Endothelial cell of umbilical vein (primary cell): Measurements from ENCODE around the gene GNAQ. TPM values are rescaled to one million over a fixed set of nuclear protein-coding genes. Genes with fewer than 3 reads are reported as not detected.
A peak's percentile ranks its signal among the peaks of the same experiment; 100 is the strongest.

Experiments
- BruUV-seq: library from RNA; stranded (reverse); fragments of 400-500 nt; replicated peaks from 2 replicates; lab custom pipeline; 2021; lab: Mats Ljungman, UMichigan
- CTCF ChIA-PET: fragments of 300-600, 350-600 bp; sonication (Branson Sonifier 250); formaldehyde crosslinking; loops from one replicate; lab custom pipeline; 2021; ENCODE audit warnings: antibody characterized with exemption, inconsistent platforms; lab: Charles Lee
- POLR2A ChIA-PET: fragments of 300-600, 350-600 bp; sonication (Branson Sonifier 250); formaldehyde crosslinking; loops from one replicate; lab custom pipeline; 2021; ENCODE audit warnings: antibody characterized with exemption, inconsistent platforms; lab: Charles Lee
- DNase-seq: peaks from one replicate; pipeline ENCODE4 v3.0.0-alpha.2; 2011; ENCODE audit warnings: low read depth, low spot score
- FAIRE-seq: peaks from 2 replicates; lab custom pipeline; 2011; peaks lifted over from hg19 to GRCh38; lab: Jason Lieb, UNC
- H2AFZ ChIP-seq: 2 replicates; pipeline ENCODE4 v1.6.0; 2012; ENCODE audit warnings: low read depth, low read length, control low read depth, inconsistent platforms
- H3K27ac ChIP-seq: 2 replicates; pipeline ENCODE4 v1.5.1; 2011; ENCODE audit warnings: low read depth, mild to moderate bottlenecking, control low read depth, low read length, moderate library complexity; ENCODE audit not compliant: insufficient read depth
- H3K27me3 ChIP-seq, 2 experiments: 2 replicates each; pipeline versions ENCODE4 v1.6.0 to v1.6.1; 2011; ENCODE audit warnings: low read length in 2 of 2, mixed read lengths in 1 of 2; ENCODE audit not compliant: control insufficient read depth in 2 of 2, insufficient read depth in 2 of 2
- H3K36me3 ChIP-seq, 2 experiments: 2 replicates in 1 of 2; 3 replicates in 1 of 2; pipeline ENCODE4 v1.5.1; 2011; ENCODE audit warnings: low read length in 2 of 2, mild to moderate bottlenecking in 1 of 2, moderate library complexity in 1 of 2; ENCODE audit not compliant: control insufficient read depth in 2 of 2, insufficient read depth in 2 of 2; ENCODE audit errors: extremely low read depth in 1 of 2
- H3K4me1 ChIP-seq: 3 replicates; pipeline ENCODE4 v1.5.1; 2011; ENCODE audit warnings: mild to moderate bottlenecking, low read length; ENCODE audit not compliant: control insufficient read depth, insufficient read depth; ENCODE audit errors: extremely low read depth
- H3K4me2 ChIP-seq: 2 replicates; pipeline ENCODE4 v1.6.1; 2011; ENCODE audit warnings: low read length, control low read depth, mixed read lengths; ENCODE audit not compliant: insufficient read depth
- H3K4me3 ChIP-seq, 3 experiments: fragments of 200-600 bp in 1 of 3; sonication (generic), shearing (Covaris generic) in 1 of 3; replicated peaks in 1 of 3; 2 replicates each; pipeline ENCODE4 v1.5.1; 2011 to 2016; ENCODE audit warnings: control low read depth in 3 of 3, low read length in 3 of 3, mild to moderate bottlenecking in 2 of 3, inconsistent platforms in 1 of 3, low read depth in 1 of 3, moderate library complexity in 1 of 3; ENCODE audit not compliant: insufficient read depth in 1 of 3
- H3K79me2 ChIP-seq: 2 replicates; pipeline ENCODE4 v1.6.0; 2012; ENCODE audit warnings: low read length, inconsistent platforms; ENCODE audit not compliant: control insufficient read depth, insufficient read depth
- H3K9ac ChIP-seq: replicated peaks from 2 replicates; pipeline ENCODE3; 2011; ENCODE audit warnings: low read length, control low read depth; ENCODE audit not compliant: insufficient read depth; ENCODE audit errors: extremely low read depth
- H3K9me1 ChIP-seq: replicated peaks from 3 replicates; pipeline ENCODE4 v1.6.0; 2011; ENCODE audit warnings: mild to moderate bottlenecking, low read length; ENCODE audit not compliant: control insufficient read depth, insufficient read depth; ENCODE audit errors: extremely low read depth
- H3K9me3 ChIP-seq: replicated peaks from 2 replicates; pipeline ENCODE4 v1.5.1; 2012; ENCODE audit warnings: low read length, inconsistent platforms; ENCODE audit not compliant: control insufficient read depth, insufficient read depth
- H4K20me1 ChIP-seq: replicated peaks from 2 replicates; pipeline ENCODE3; 2011; ENCODE audit warnings: mild to moderate bottlenecking, low read length; ENCODE audit not compliant: control insufficient read depth, insufficient read depth; ENCODE audit errors: extremely low read depth
- GATA2 ChIP-seq: IDR thresholded peaks from 2 replicates; pipeline ENCODE4 v1.7.0; 2011; ENCODE audit warnings: low read depth, mild to moderate bottlenecking, moderate library complexity, mixed read lengths, low read length; ENCODE audit not compliant: insufficient read length, insufficient read depth
- dilution Hi-C: fragments of 300-500 bp; cut with MboI; formaldehyde crosslinking; loops from one replicate; pipeline ENCODE4 v1.15.0; 2019; ENCODE audit warnings: low sequenced_read_pairs; ENCODE audit not compliant: extremely low pct_ligation_motif_present
- intact Hi-C: fragments of 100-400 bp; cut with micrococcal nuclease; formaldehyde crosslinking; loops from one replicate; pipeline ENCODE4 v1.10.0; 2022
- polyA plus RNA-seq, 4 experiments: library from polyadenylated mRNA; depleted of rRNA in 3 of 4; stranded (reverse) in 3 of 4; unstranded in 1 of 4; fragments of >200 nt; gene quantifications; 2 replicates each; pipeline versions ENCODE4 v1.2.1 to v1.2.3, GENCODE V29; 2011 to 2012; ENCODE audit warnings: missing spikeins in 1 of 4
- total RNA-seq: library from RNA; stranded (reverse); gene quantifications from 2 replicates; pipeline ENCODE4 v1.2.3, GENCODE V29; 2021
- TF ChIP-seq, protein P1 (sequence below), 2 donors: IDR thresholded peaks; 1 replicate in 1 of 2; 2 replicates in 1 of 2; pipeline ENCODE4 v1.5.1; 2011; ENCODE audit warnings: low read length in 2 of 2, mild to moderate bottlenecking in 2 of 2, moderate library complexity in 2 of 2, control low read depth in 1 of 2, inconsistent platforms in 1 of 2, low read depth in 1 of 2; ENCODE audit not compliant: insufficient read depth in 1 of 2; ENCODE audit errors: extremely low read depth in 1 of 2

The GNAQ gene
- total and polyA plus RNA-seq, 2 donors (not counting 3 experiments of a cell fraction or from before 2014, with no cell fraction given), result 26.1 to 67.3 TPM

DNA sequence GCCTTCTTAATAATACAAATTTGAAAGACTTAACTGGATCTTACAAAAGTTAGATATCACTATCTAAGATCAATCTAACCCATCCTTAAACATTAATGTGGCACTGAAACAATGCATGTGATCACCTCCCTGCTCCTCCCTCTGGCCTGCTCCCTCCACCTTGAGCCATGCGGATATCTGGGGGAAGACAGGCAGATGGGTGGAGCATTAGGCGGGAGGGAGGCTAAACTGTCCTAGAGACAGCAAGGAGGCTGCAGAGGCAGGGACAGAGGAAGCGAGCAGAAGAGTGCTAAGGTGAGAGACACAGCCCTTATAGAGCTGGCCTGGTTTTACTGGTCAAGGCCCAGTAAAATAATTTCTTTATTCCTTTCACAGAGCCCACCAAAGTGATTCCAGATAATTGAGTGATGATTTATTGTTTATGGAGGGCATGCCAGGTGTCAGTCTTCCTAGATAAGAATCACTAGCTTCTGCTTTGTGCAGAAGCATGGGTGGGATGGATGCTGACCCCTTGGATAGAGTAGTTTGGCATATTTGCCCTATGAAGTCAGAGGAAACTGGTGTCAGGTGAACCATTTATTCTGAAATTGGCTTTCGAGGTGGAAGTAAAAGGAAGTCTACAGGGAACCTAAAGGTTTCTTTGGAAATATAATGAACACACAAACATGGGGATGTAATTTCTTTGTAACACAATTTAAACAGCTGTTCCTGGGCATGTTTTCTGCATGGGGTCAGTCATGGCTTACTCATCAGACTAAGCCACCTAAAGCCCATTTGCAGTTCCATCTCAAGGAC is 188.3 kb downstream of the GNAQ start:
- BruUV-seq, result no TSS peak
- dilution Hi-C loops, result no loop called here

More for the DNA sequence above, 188.3 kb downstream of the GNAQ start:
- Histone ChIP-seq H3K27ac (no peak overlapping the region), H3K4me3 (no peak overlapping the region), H3K9me3 (no peaks in the 10 kb centered on the region), H3K36me3 (no peaks in the 10 kb centered on the region), H3K79me2 (peaks cover 29% of the 10 kb centered on the region), H3K9ac (no peak overlapping the region), H3K4me2 (no peak overlapping the region), H4K20me1 (no peaks in the 10 kb centered on the region), H3K27me3 (no peaks in the 10 kb centered on the region), H2AFZ (no peak overlapping the region), H3K4me1 (peaks cover 87% of the 10 kb centered on the region), H3K9me1 (no peaks in the 10 kb centered on the region)
- intact Hi-C loops, result loop anchor here (10.0 kb wide), 1 partner anchor 408 kb away; no protein-coding TSS in a partner anchor
- FAIRE-seq (no peak), DNase-seq (no peak)
- ChIA-PET CTCF (interaction anchor here (0.6 to 3.1 kb wide), 5 partner anchors 10 to 278 kb away, joined by 3 to 10 read pairs (median 3); no protein-coding TSS in a partner anchor), POLR2A (no interaction called here)
- TF ChIP-seq, protein P1, sequence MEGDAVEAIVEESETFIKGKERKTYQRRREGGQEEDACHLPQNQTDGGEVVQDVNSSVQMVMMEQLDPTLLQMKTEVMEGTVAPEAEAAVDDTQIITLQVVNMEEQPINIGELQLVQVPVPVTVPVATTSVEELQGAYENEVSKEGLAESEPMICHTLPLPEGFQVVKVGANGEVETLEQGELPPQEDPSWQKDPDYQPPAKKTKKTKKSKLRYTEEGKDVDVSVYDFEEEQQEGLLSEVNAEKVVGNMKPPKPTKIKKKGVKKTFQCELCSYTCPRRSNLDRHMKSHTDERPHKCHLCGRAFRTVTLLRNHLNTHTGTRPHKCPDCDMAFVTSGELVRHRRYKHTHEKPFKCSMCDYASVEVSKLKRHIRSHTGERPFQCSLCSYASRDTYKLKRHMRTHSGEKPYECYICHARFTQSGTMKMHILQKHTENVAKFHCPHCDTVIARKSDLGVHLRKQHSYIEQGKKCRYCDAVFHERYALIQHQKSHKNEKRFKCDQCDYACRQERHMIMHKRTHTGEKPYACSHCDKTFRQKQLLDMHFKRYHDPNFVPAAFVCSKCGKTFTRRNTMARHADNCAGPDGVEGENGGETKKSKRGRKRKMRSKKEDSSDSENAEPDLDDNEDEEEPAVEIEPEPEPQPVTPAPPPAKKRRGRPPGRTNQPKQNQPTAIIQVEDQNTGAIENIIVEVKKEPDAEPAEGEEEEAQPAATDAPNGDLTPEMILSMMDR (IDR thresholded peaks at IDR 0.05; ENCODE audit: extremely low read depth in 1 of 2, insufficient read depth in 1 of 2, low read depth in 1 of 2, low read length in 2 of 2), result no peak
- TF ChIP-seq GATA2, result peak; percentile 57
